Calu3 (cell line): ENCODE measurements around the gene FCHSD2. TPM values are rescaled to one million over a fixed set of nuclear protein-coding genes. Genes with fewer than 3 reads are reported as not detected.

Experiments
- BruUV-seq: library from RNA; stranded (reverse); fragments of 400-500 nt; replicated peaks from 2 replicates; lab custom pipeline; 2021; lab: Mats Ljungman, UMichigan
- CTCF ChIA-PET: fragments of 300-600 bp; sonication (Branson Sonifier 250); formaldehyde crosslinking; loops from one replicate; lab custom pipeline; 2022; ENCODE audit warnings: antibody characterized with exemption; lab: Charles Lee
- DNase-seq: peaks from one replicate; pipeline ENCODE4 v3.0.0; 2022
- H3K27ac Mint-ChIP-seq: one replicate; pipeline ENCODE4 v1.8.0; 2022; ENCODE audit warnings: mixed read lengths; ENCODE audit not compliant: unreplicated experiment
- H3K27me3 Mint-ChIP-seq: one replicate; pipeline ENCODE4 v1.8.0; 2022; ENCODE audit warnings: mixed read lengths; ENCODE audit not compliant: unreplicated experiment
- H3K36me3 Mint-ChIP-seq: one replicate; pipeline ENCODE4 v1.8.0; 2022; ENCODE audit warnings: mild to moderate bottlenecking, moderate library complexity, mixed read lengths; ENCODE audit not compliant: insufficient read depth, unreplicated experiment
- H3K4me1 Mint-ChIP-seq: one replicate; pipeline ENCODE4 v1.8.0; 2022; ENCODE audit warnings: mild to moderate bottlenecking, low read depth, mixed read lengths; ENCODE audit not compliant: unreplicated experiment
- H3K4me3 Mint-ChIP-seq: one replicate; pipeline ENCODE4 v1.8.0; 2022; ENCODE audit warnings: mild to moderate bottlenecking, low read depth, moderate library complexity, mixed read lengths; ENCODE audit not compliant: unreplicated experiment
- H3K9me3 Mint-ChIP-seq: one replicate; pipeline ENCODE4 v1.8.0; 2022; ENCODE audit warnings: low read depth, mixed read lengths; ENCODE audit not compliant: unreplicated experiment
- intact Hi-C: fragments of 100-400 bp; cut with micrococcal nuclease; formaldehyde crosslinking; loops from one replicate; pipeline ENCODE4 v1.10.0; 2022; ENCODE audit not compliant: unreplicated experiment
- total RNA-seq: library from RNA; stranded (reverse); gene quantifications from 2 replicates; pipeline ENCODE4 v1.2.3, GENCODE V29; 2022
- TF ChIP-seq, protein P1 (sequence below): fragments of 200-600 bp; IDR thresholded peaks from one replicate; pipeline ENCODE4 v1.8.0; 2022; ENCODE audit warnings: antibody characterized with exemption; ENCODE audit not compliant: unreplicated experiment

The FCHSD2 gene
- total RNA-seq, 1 experiment from 2014 or later: 16.2 TPM

DNA sequence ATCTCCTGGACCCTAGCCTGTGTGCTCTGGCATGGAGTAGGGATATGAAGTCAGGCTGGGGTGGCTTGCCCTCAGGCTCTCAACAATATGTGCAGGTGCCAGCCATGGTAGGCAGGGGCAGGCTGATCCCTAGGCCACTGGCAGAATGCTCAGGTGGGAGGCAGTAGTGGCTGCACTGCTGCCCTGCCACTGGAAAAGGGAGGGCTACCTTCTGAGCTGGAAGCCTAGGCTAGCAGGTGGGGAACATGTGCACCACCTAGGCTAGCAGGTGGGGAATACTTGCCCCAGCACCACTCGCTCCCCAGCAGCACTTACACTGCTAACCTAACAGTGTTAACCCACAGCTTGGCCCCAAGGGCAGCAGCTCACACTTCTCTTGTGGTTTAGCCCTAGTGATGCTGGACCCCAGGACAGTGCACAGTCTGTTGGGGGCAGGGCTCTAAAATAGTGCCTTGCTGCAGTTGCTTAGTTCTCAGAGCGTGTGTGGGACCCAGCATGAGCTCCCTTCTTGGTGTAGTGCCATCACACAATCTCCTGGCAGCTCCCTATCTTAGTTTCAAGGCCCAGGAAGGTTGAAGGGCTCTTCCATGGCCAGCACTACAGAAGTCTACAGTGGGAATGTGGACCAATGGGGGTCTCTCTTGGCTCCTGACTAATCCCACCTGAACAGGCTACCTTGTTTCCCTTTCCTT, 130.8 kb downstream of the FCHSD2 start:
- no peak overlapping the region for H3K4me3 Mint-ChIP-seq
- TF ChIP-seq, protein P1, sequence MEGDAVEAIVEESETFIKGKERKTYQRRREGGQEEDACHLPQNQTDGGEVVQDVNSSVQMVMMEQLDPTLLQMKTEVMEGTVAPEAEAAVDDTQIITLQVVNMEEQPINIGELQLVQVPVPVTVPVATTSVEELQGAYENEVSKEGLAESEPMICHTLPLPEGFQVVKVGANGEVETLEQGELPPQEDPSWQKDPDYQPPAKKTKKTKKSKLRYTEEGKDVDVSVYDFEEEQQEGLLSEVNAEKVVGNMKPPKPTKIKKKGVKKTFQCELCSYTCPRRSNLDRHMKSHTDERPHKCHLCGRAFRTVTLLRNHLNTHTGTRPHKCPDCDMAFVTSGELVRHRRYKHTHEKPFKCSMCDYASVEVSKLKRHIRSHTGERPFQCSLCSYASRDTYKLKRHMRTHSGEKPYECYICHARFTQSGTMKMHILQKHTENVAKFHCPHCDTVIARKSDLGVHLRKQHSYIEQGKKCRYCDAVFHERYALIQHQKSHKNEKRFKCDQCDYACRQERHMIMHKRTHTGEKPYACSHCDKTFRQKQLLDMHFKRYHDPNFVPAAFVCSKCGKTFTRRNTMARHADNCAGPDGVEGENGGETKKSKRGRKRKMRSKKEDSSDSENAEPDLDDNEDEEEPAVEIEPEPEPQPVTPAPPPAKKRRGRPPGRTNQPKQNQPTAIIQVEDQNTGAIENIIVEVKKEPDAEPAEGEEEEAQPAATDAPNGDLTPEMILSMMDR: no peak
- no peaks in the 10 kb centered on the region for H3K27me3 Mint-ChIP-seq
- CTCF ChIA-PET: interaction anchor here (0.5 kb wide), 1 partner anchor 22 kb away, joined by 3 read pairs; no protein-coding TSS in a partner anchor
- peaks cover 3% of the 10 kb centered on the region for H3K9me3 Mint-ChIP-seq
- no peak overlapping the region for H3K27ac Mint-ChIP-seq
- DNase-seq: no peak
- no peaks in the 10 kb centered on the region for H3K36me3 Mint-ChIP-seq
- no peaks in the 10 kb centered on the region for H3K4me1 Mint-ChIP-seq
- no TSS peak for BruUV-seq
- intact Hi-C loops: no loop called here

DNA sequence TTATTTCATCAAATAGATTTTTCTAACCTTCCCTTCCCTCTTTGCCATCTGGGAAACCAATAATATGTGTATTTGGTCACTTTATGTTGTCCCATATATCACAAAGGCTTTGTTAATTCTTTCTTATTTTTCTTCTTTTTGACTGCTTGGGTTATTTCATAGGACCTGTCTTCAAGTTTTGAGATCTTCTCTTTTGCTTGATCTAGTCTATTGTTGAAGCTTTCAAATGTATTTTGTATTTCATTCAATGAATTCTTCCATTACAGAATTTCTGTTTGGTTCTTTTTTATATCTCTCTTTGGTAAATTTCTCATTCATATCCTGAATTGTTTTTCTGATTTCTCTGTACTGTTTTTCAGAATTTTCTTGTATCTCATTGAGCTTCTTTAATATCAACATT, 132.1 kb downstream of the FCHSD2 start:
- Mint-ChIP-seq H3K27ac (no peak overlapping the region), H3K4me3 (no peak overlapping the region), H3K9me3 (peaks cover 3% of the 10 kb centered on the region), H3K27me3 (no peaks in the 10 kb centered on the region), H3K4me1 (no peaks in the 10 kb centered on the region), H3K36me3 (no peaks in the 10 kb centered on the region)
- no peak for DNase-seq
- BruUV-seq: no TSS peak
- intact Hi-C loops: no loop called here
- CTCF ChIA-PET: no interaction called here
- TF ChIP-seq, protein P1: no peak

DNA sequence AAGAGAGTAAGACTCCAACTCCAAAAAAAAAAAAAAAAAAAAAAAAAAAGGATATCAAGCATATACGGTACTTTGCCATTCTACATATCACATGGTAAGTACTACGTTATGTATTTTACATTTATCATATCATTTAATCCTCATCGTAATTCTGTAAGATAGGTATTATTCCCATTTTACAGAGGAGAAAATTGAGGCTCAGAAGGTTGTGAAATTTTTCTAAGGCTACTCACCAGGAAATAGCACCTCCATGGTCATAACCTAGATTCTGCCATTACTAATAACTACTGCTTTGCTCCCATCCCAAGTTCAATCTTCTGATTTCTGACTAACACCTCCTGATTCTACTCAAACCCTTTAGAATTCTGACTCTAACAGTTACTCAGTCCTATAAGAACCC, 138.0 kb downstream of the FCHSD2 start:
- peaks cover 23% of the 10 kb centered on the region for H3K4me1 Mint-ChIP-seq
- CTCF ChIA-PET: interaction anchor here (0.6 kb wide), 1 partner anchor 279 kb away, joined by 4 read pairs; no protein-coding TSS in a partner anchor
- no peak for DNase-seq
- no peak overlapping the region for H3K4me3 Mint-ChIP-seq
- intact Hi-C loops: no loop called here
- BruUV-seq: no TSS peak
- TF ChIP-seq, protein P1: no peak
- H3K27ac Mint-ChIP-seq: no peak overlapping the region
- no peaks in the 10 kb centered on the region for H3K36me3 Mint-ChIP-seq
- no peaks in the 10 kb centered on the region for H3K9me3 Mint-ChIP-seq
- H3K27me3 Mint-ChIP-seq: no peaks in the 10 kb centered on the region

DNA sequence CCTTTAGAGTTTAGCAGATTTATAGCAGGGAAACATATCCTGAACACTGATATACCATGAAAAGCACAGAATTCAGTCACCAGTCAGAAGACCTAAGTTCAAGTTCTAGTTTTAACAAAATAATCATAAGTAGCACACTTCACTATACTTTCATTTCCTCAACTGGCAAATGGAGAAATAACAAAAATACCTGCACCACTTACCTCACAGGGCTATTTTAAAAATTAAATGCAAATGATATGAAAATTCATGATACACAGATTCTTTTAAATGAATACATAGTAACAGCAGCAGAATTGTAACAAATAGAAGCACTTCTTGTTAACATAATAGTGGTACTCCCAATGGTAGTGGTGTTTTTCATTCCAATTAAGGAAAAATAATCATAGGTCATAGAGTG, 139.0 kb downstream of the FCHSD2 start:
- CTCF ChIA-PET: no interaction called here
- TF ChIP-seq, protein P1: no peak
- Mint-ChIP-seq H3K4me1 (peaks cover 23% of the 10 kb centered on the region), H3K9me3 (no peaks in the 10 kb centered on the region), H3K27me3 (no peaks in the 10 kb centered on the region), H3K36me3 (no peaks in the 10 kb centered on the region), H3K4me3 (no peak overlapping the region), H3K27ac (no peak overlapping the region)
- no TSS peak for BruUV-seq
- DNase-seq: no peak
- intact Hi-C loops: no loop called here
